OCI-LY3 (cell line): ENCODE results near the gene EPYC.

Experiments used
- H2AFZ ChIP-seq: fragments of 200-600, 300-600 bp; shearing (Covaris generic); 2 replicates; pipeline ENCODE4 v1.6.0; 2014; ENCODE audit warnings: antibody characterized with exemption, low read depth, low read length
- H3K27ac ChIP-seq: fragments of 200-600, 300-600 bp; sonication (generic); 2 replicates; pipeline ENCODE4 v1.5.1; 2014; ENCODE audit warnings: mild to moderate bottlenecking, low read length, moderate library complexity, mixed read lengths
- H3K27me3 ChIP-seq: fragments of 200-600, 300-600 bp; sonication (generic); 2 replicates; pipeline ENCODE4 v1.6.1; 2014; ENCODE audit warnings: low read depth, low read length, mixed read lengths
- H3K36me3 ChIP-seq: fragments of 200-600, 300-600 bp; sonication (generic); replicated peaks from 2 replicates; pipeline ENCODE3; 2014; ENCODE audit warnings: low read depth, low read length, mixed read lengths
- H3K4me1 ChIP-seq: fragments of 300-600, 200-600 bp; sonication (generic); 2 replicates; pipeline ENCODE4 v1.6.1; 2014; ENCODE audit warnings: low read length, mixed read lengths
- H3K4me2 ChIP-seq: fragments of 200-600, 300-600 bp; sonication (generic); 2 replicates; pipeline ENCODE4 v1.6.1; 2014; ENCODE audit warnings: low read length, mixed read lengths
- H3K4me3 ChIP-seq: fragments of 300-600, 200-600 bp; sonication (generic); 2 replicates; pipeline ENCODE4 v1.5.1; 2014; ENCODE audit warnings: antibody characterized with exemption, mild to moderate bottlenecking, low read length, moderate library complexity
- H3K79me2 ChIP-seq: fragments of 300-600, 200-600 bp; shearing (Covaris generic); 2 replicates; pipeline ENCODE4 v1.6.1; 2014; ENCODE audit warnings: mild to moderate bottlenecking, low read length, mixed read lengths
- H3K9ac ChIP-seq: fragments of 300-600, 200-600 bp; shearing (Covaris generic); 2 replicates; pipeline ENCODE4 v1.6.0; 2014; ENCODE audit warnings: mild to moderate bottlenecking, low read length, moderate library complexity
- H3K9me3 ChIP-seq: fragments of 200-600, 300-600 bp; shearing (Covaris generic); 2 replicates; pipeline ENCODE4 v1.6.1; 2014; ENCODE audit warnings: low read length, mixed read lengths; ENCODE audit not compliant: insufficient read depth
- H4K20me1 ChIP-seq: fragments of 200-600, 300-600 bp; sonication (generic); 2 replicates; pipeline ENCODE4 v1.6.1; 2016; ENCODE audit warnings: low read length, mixed read lengths; ENCODE audit not compliant: insufficient read depth
- EZH2phosphoT487 ChIP-seq: fragments of 200-600 bp; shearing (Covaris generic); IDR thresholded peaks from 2 replicates; pipeline ENCODE4 v1.6.1; 2018; ENCODE audit warnings: antibody characterized with exemption, mixed run types, low read depth
- TF ChIP-seq, protein P1 (sequence below): fragments of 200-600, 300-600 bp; sonication (generic); IDR thresholded peaks from 2 replicates; pipeline ENCODE4 v1.5.1; 2014; ENCODE audit warnings: antibody characterized with exemption, low read length, low read depth

Gene EPYC

GRCh38 chr12:90954428-90954827, 50.3 kb downstream of the EPYC start:
- no peaks in the 10 kb centered on the region for H4K20me1 ChIP-seq
- H3K27me3 ChIP-seq = no peaks in the 10 kb centered on the region
- no peak overlapping the region for H2AFZ ChIP-seq
- TF ChIP-seq EZH2phosphoT487 = no peak
- TF ChIP-seq, protein P1, sequence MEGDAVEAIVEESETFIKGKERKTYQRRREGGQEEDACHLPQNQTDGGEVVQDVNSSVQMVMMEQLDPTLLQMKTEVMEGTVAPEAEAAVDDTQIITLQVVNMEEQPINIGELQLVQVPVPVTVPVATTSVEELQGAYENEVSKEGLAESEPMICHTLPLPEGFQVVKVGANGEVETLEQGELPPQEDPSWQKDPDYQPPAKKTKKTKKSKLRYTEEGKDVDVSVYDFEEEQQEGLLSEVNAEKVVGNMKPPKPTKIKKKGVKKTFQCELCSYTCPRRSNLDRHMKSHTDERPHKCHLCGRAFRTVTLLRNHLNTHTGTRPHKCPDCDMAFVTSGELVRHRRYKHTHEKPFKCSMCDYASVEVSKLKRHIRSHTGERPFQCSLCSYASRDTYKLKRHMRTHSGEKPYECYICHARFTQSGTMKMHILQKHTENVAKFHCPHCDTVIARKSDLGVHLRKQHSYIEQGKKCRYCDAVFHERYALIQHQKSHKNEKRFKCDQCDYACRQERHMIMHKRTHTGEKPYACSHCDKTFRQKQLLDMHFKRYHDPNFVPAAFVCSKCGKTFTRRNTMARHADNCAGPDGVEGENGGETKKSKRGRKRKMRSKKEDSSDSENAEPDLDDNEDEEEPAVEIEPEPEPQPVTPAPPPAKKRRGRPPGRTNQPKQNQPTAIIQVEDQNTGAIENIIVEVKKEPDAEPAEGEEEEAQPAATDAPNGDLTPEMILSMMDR = no peak
- no peak overlapping the region for H3K4me2 ChIP-seq
- no peaks in the 10 kb centered on the region for H3K4me1 ChIP-seq
- no peak overlapping the region for H3K4me3 ChIP-seq
- H3K27ac ChIP-seq = no peak overlapping the region
- no peak overlapping the region for H3K9ac ChIP-seq
- no peaks in the 10 kb centered on the region for H3K79me2 ChIP-seq
- H3K36me3 ChIP-seq = no peaks in the 10 kb centered on the region
- no peaks in the 10 kb centered on the region for H3K9me3 ChIP-seq

GRCh38 chr12:90953956-90954421, 50.8 kb downstream of the EPYC start:
- H4K20me1 ChIP-seq = no peaks in the 10 kb centered on the region
- no peaks in the 10 kb centered on the region for H3K79me2 ChIP-seq
- no peaks in the 10 kb centered on the region for H3K9me3 ChIP-seq
- H3K9ac ChIP-seq = no peak overlapping the region
- H2AFZ ChIP-seq = no peak overlapping the region
- no peaks in the 10 kb centered on the region for H3K27me3 ChIP-seq
- no peak overlapping the region for H3K4me2 ChIP-seq
- TF ChIP-seq EZH2phosphoT487 = no peak
- TF ChIP-seq, protein P1 = no peak
- H3K4me1 ChIP-seq = no peaks in the 10 kb centered on the region
- H3K27ac ChIP-seq = no peak overlapping the region
- H3K4me3 ChIP-seq = no peak overlapping the region
- no peaks in the 10 kb centered on the region for H3K36me3 ChIP-seq

GRCh38 chr12:90951432-90952105, 53.2 kb downstream of the EPYC start:
- Histone ChIP-seq H3K9ac (no peak overlapping the region), H3K36me3 (no peaks in the 10 kb centered on the region), H3K79me2 (no peaks in the 10 kb centered on the region), H3K4me3 (no peak overlapping the region), H2AFZ (no peak overlapping the region), H3K4me1 (no peaks in the 10 kb centered on the region), H3K27me3 (no peaks in the 10 kb centered on the region), H4K20me1 (no peaks in the 10 kb centered on the region), H3K4me2 (no peak overlapping the region), H3K9me3 (no peaks in the 10 kb centered on the region), H3K27ac (no peak overlapping the region)
- no peak for TF ChIP-seq EZH2phosphoT487
- TF ChIP-seq, protein P1 = no peak

- H3K27me3 ChIP-seq = no peaks in the 10 kb centered on the region
- no peak overlapping the region for H2AFZ ChIP-seq
These were observed 56.9 kb downstream of the EPYC start for GRCh38 chr12:90947869-90948268.

More at GRCh38 chr12:90947869-90948268, 56.9 kb downstream of the EPYC start:
- H3K9me3 ChIP-seq = no peaks in the 10 kb centered on the region
- H3K4me1 ChIP-seq = no peaks in the 10 kb centered on the region
- H3K4me2 ChIP-seq = no peak overlapping the region
- no peaks in the 10 kb centered on the region for H3K36me3 ChIP-seq
- no peaks in the 10 kb centered on the region for H4K20me1 ChIP-seq
- H3K79me2 ChIP-seq = no peaks in the 10 kb centered on the region
- TF ChIP-seq, protein P1 = no peak
- no peak for TF ChIP-seq EZH2phosphoT487
- H3K9ac ChIP-seq = no peak overlapping the region
- no peak overlapping the region for H3K27ac ChIP-seq
- H3K4me3 ChIP-seq = no peak overlapping the region
